H9 (cell line): ENCODE measurements around the gene BCORL1. TPM values are rescaled to one million over a fixed set of nuclear protein-coding genes. Genes with fewer than 3 reads are reported as not detected.
A peak's percentile ranks its signal among the peaks of the same experiment; 100 is the strongest.

Source experiments
- DNase-seq: peaks from one replicate; pipeline ENCODE4 v3.0.0-alpha.2; 2017
- H2AFZ ChIP-seq: one replicate; pipeline ENCODE4 v1.6.1; 2013; ENCODE audit warnings: mild to moderate bottlenecking, low read length, control low read depth, moderate library complexity
- H2AK5ac ChIP-seq: 2 replicates; pipeline ENCODE4 v1.6.1; 2013; ENCODE audit warnings: low read length, control low read depth, mixed read lengths; ENCODE audit not compliant: insufficient read length
- H2BK120ac ChIP-seq: one replicate; pipeline ENCODE4 v1.6.1; 2013; ENCODE audit warnings: low read depth, mild to moderate bottlenecking, low read length, control low read depth, inconsistent platforms; ENCODE audit not compliant: poor library complexity, severe bottlenecking
- H2BK12ac ChIP-seq: 2 replicates; pipeline ENCODE4 v1.6.1; 2013; ENCODE audit warnings: low read length, control low read depth, mixed read lengths, low read depth; ENCODE audit not compliant: insufficient read length
- H2BK15ac ChIP-seq: 2 replicates; pipeline ENCODE4 v1.6.1; 2013; ENCODE audit warnings: low read depth, low read length, control low read depth
- H2BK20ac ChIP-seq: one replicate; pipeline ENCODE4 v1.6.1; 2013; ENCODE audit warnings: low read depth, mild to moderate bottlenecking, low read length, control low read depth, inconsistent platforms; ENCODE audit not compliant: poor library complexity, severe bottlenecking
- H2BK5ac ChIP-seq: 2 replicates; pipeline ENCODE4 v1.6.1; 2013; ENCODE audit warnings: low read length, control low read depth, mixed read lengths; ENCODE audit not compliant: insufficient read length
- H3K14ac ChIP-seq: 2 replicates; pipeline ENCODE4 v1.6.1; 2013; ENCODE audit warnings: low read length, control low read depth; ENCODE audit not compliant: insufficient read depth
- H3K18ac ChIP-seq: 2 replicates; pipeline ENCODE4 v1.6.1; 2013; ENCODE audit warnings: low read depth, mild to moderate bottlenecking, mixed read lengths, low read length, control low read depth; ENCODE audit not compliant: insufficient read length
- H3K23ac ChIP-seq: 2 replicates; pipeline ENCODE4 v1.6.1; 2013; ENCODE audit warnings: low read length, control low read depth, mixed read lengths, low read depth; ENCODE audit not compliant: insufficient read length
- H3K23me2 ChIP-seq: 2 replicates; pipeline ENCODE4 v1.6.1; 2013; ENCODE audit warnings: low read depth, mild to moderate bottlenecking, mixed read lengths, low read length, control low read depth; ENCODE audit not compliant: insufficient read length, poor library complexity, severe bottlenecking
- H3K27ac ChIP-seq: 2 replicates; pipeline ENCODE4 v1.5.1; 2013; ENCODE audit warnings: low read length, control low read depth, mixed read lengths, low read depth; ENCODE audit not compliant: insufficient read length
- H3K27me3 ChIP-seq: 2 replicates; pipeline ENCODE4 v1.6.1; 2013; ENCODE audit warnings: low read length, control low read depth, inconsistent platforms; ENCODE audit not compliant: insufficient read depth
- H3K4ac ChIP-seq: 2 replicates; pipeline ENCODE4 v1.6.1; 2013; ENCODE audit warnings: low read depth, mild to moderate bottlenecking, control low read depth, inconsistent platforms, low read length, moderate library complexity
- H3K4me1 ChIP-seq: 2 replicates; pipeline ENCODE4 v1.6.1; 2013; ENCODE audit warnings: low read length, control low read depth, inconsistent platforms; ENCODE audit not compliant: insufficient read depth
- H3K4me2 ChIP-seq: 2 replicates; pipeline ENCODE4 v1.6.1; 2013; ENCODE audit warnings: low read length, control low read depth, mixed read lengths; ENCODE audit not compliant: insufficient read length, insufficient read depth
- H3K56ac ChIP-seq: 2 replicates; pipeline ENCODE4 v1.6.1; 2013; ENCODE audit warnings: low read depth, mild to moderate bottlenecking, mixed read lengths, low read length, control low read depth; ENCODE audit not compliant: insufficient read length
- H3K79me1 ChIP-seq: 2 replicates; pipeline ENCODE4 v1.6.1; 2013; ENCODE audit warnings: low read depth, mild to moderate bottlenecking, moderate library complexity, low read length, control low read depth, inconsistent platforms; ENCODE audit not compliant: insufficient read depth, poor library complexity, severe bottlenecking
- H3K79me2 ChIP-seq: 2 replicates; pipeline ENCODE4 v1.6.1; 2013; ENCODE audit warnings: low read length, control low read depth, inconsistent platforms; ENCODE audit not compliant: insufficient read depth
- H3K9ac ChIP-seq: 2 replicates; pipeline ENCODE4 v1.6.1; 2013; ENCODE audit warnings: low read length, control low read depth, mixed read lengths; ENCODE audit not compliant: insufficient read length; ENCODE audit errors: extremely low read depth
- H3K9me3 ChIP-seq: one replicate; pipeline ENCODE4 v1.6.1; 2013; ENCODE audit warnings: low read depth, low read length, inconsistent platforms; ENCODE audit not compliant: control insufficient read depth
- H3T11ph ChIP-seq: one replicate; pipeline ENCODE4 v1.6.1; 2013; ENCODE audit warnings: mild to moderate bottlenecking, low read length, control low read depth, inconsistent platforms
- H4K20me1 ChIP-seq: one replicate; pipeline ENCODE4 v1.6.1; 2013; ENCODE audit not compliant: control insufficient read depth, insufficient read length, insufficient read depth
- H4K5ac ChIP-seq: 2 replicates; pipeline ENCODE4 v1.6.1; 2013; ENCODE audit warnings: low read depth, mild to moderate bottlenecking, mixed read lengths, low read length, control low read depth; ENCODE audit not compliant: insufficient read length
- H4K8ac ChIP-seq: replicated peaks from 2 replicates; pipeline ENCODE4 v1.6.1; 2013; ENCODE audit warnings: low read length, control low read depth, mixed read lengths, low read depth; ENCODE audit not compliant: insufficient read length
- H4K91ac ChIP-seq: 2 replicates; pipeline ENCODE4 v1.6.1; 2013; ENCODE audit warnings: low read depth, mild to moderate bottlenecking, moderate library complexity, mixed read lengths, low read length, control low read depth; ENCODE audit not compliant: insufficient read length
- H3K27ac Mint-ChIP-seq, 3 experiments: 2 replicates in 2 of 3; 3 replicates in 1 of 3; pipeline ENCODE4 v1.8.0; 2020 to 2021; ENCODE audit warnings: mixed read lengths in 3 of 3, mild to moderate bottlenecking in 1 of 3, moderate library complexity in 1 of 3
- H3K27me3 Mint-ChIP-seq: 2 replicates; pipeline ENCODE4 v1.8.0; 2021; ENCODE audit warnings: low read depth, mild to moderate bottlenecking, moderate library complexity, mixed read lengths
- H3K36me3 Mint-ChIP-seq, 3 experiments: 2 replicates in 2 of 3; 3 replicates in 1 of 3; pipeline ENCODE4 v1.8.0; 2020 to 2021; ENCODE audit warnings: low read depth in 3 of 3, mixed read lengths in 3 of 3; ENCODE audit not compliant: insufficient read depth in 1 of 3
- H3K4me1 Mint-ChIP-seq, 2 experiments: 2 replicates each; pipeline ENCODE4 v1.8.0; 2020; ENCODE audit warnings: mixed read lengths in 2 of 2
- H3K4me3 Mint-ChIP-seq, 2 experiments: 2 replicates in 1 of 2; 3 replicates in 1 of 2; pipeline ENCODE4 v1.8.0; 2020 to 2021; ENCODE audit warnings: mild to moderate bottlenecking in 2 of 2, mixed read lengths in 2 of 2, moderate library complexity in 1 of 2
- H3K9me3 Mint-ChIP-seq, 2 experiments: 2 replicates in 1 of 2; 3 replicates in 1 of 2; pipeline ENCODE4 v1.8.0; 2020; ENCODE audit warnings: mild to moderate bottlenecking in 2 of 2, mixed read lengths in 2 of 2, moderate library complexity in 1 of 2
- CTCF ChIP-seq: fragments of 200-600 bp; sonication (generic); conservative IDR thresholded peaks from 3 replicates; pipeline ENCODE4 v1.8.0; 2021; ENCODE audit warnings: antibody characterized with exemption, mild to moderate bottlenecking
- WGBS: extraction: QIAGEN DNeasy Blood & Tissue Kit; methylation state at CpG from one replicate; pipeline ENCODE4 v1.1.7; 2013; ENCODE audit warnings: missing lambda C conversion rate, low lambda C conversion rate, mixed read lengths; ENCODE audit not compliant: insufficient read length; ENCODE audit errors: extremely low coverage; 5-methylcytosine and 5-hydroxymethylcytosine counted together
- total RNA-seq: library from RNA; stranded (reverse); gene quantifications from 2 replicates; pipeline ENCODE4 v1.2.1, GENCODE V29; 2021

The BCORL1 gene
- total RNA-seq, 1 experiment from 2014 or later = 6.1 TPM

- H3K9me3 Mint-ChIP-seq = peaks cover 0 to 64% of the 10 kb centered on the region in 2 experiments; a peak in 2 of 5 replicates
- H3K27me3 ChIP-seq = peaks cover 27% of the 10 kb centered on the region
- no peaks in the 10 kb centered on the region for H3K79me2 ChIP-seq
- no peak overlapping the region for H2AFZ ChIP-seq
- H3K23me2 ChIP-seq = no peaks in the 10 kb centered on the region
- H3K56ac ChIP-seq = no peak overlapping the region
- H2AK5ac ChIP-seq = no peak overlapping the region
- no CpG with 5 or more reads among the region's 8 CpGs for WGBS
- H3K36me3 Mint-ChIP-seq = peaks cover 0 to 2% (median 1%) of the 10 kb centered on the region in 3 experiments; a peak in 3 of 7 replicates
- H3K18ac ChIP-seq = no peak overlapping the region
- H3T11ph ChIP-seq = no peak overlapping the region
- no peak overlapping the region; a peak in 1 of 5 replicates for H3K4me3 Mint-ChIP-seq
- H3K4me2 ChIP-seq = no peak overlapping the region
- no peak overlapping the region for H3K23ac ChIP-seq
- H4K20me1 ChIP-seq = no peaks in the 10 kb centered on the region
- no peak overlapping the region for H2BK120ac ChIP-seq
- H2BK5ac ChIP-seq = no peak overlapping the region
- no peak overlapping the region for H3K27ac ChIP-seq
- no peaks in the 10 kb centered on the region for H3K79me1 ChIP-seq
- no peak overlapping the region for H2BK12ac ChIP-seq
- H3K9ac ChIP-seq = no peak overlapping the region
- H3K14ac ChIP-seq = no peak overlapping the region
- TF ChIP-seq CTCF = no peak
- no peak overlapping the region for H2BK20ac ChIP-seq
- no peak overlapping the region for H3K4ac ChIP-seq
- H3K27me3 Mint-ChIP-seq = peaks cover 60% of the 10 kb centered on the region
- no peak overlapping the region for H2BK15ac ChIP-seq
- H3K4me1 Mint-ChIP-seq = peaks cover 7 to 24% of the 10 kb centered on the region in 2 experiments
- H4K5ac ChIP-seq = no peak overlapping the region
- no peak overlapping the region for H4K91ac ChIP-seq
- H4K8ac ChIP-seq = no peak overlapping the region
- no peak overlapping the region for H3K27ac Mint-ChIP-seq
- H3K4me1 ChIP-seq = peaks cover under 1% of the 10 kb centered on the region; the same call in 1 of the 2 replicates
- H3K9me3 ChIP-seq = peaks cover 11% of the 10 kb centered on the region
- DNase-seq = peak; percentile 43
Measured at GRCh38 chrX:129939986-129940385, 42.4 kb upstream of the BCORL1 start.
